Lower lobe of right lung (tissue), 2 donors: ENCODE measurements around the gene TENT5C. TPM values are rescaled to one million over a fixed set of nuclear protein-coding genes. Genes with fewer than 3 reads are reported as not detected.

Experiments used
- ATAC-seq, 2 donors: fragments of 200-7000 bp; cut with Tn5 transposase; one replicate each; pipeline ENCODE4 v1.9.1; 2020 to 2022; ENCODE audit warnings: mild to moderate bottlenecking in 2 of 2, moderate library complexity in 2 of 2
- DNase-seq: peaks from one replicate; pipeline ENCODE4 v3.0.0-alpha.2; 2020
- H3K27ac ChIP-seq: fragments of 200-600 bp; one replicate; pipeline ENCODE4 v1.8.0; 2022
- H3K27me3 ChIP-seq: fragments of 200-600 bp; one replicate; pipeline ENCODE4 v1.8.0; 2022; ENCODE audit warnings: low read depth
- H3K36me3 ChIP-seq: fragments of 200-600 bp; one replicate; pipeline ENCODE4 v1.8.0; 2022; ENCODE audit warnings: mild to moderate bottlenecking
- H3K4me1 ChIP-seq: fragments of 200-600 bp; one replicate; pipeline ENCODE4 v1.8.0; 2022
- H3K4me3 ChIP-seq: fragments of 200-600 bp; one replicate; pipeline ENCODE4 v1.8.0; 2022; ENCODE audit warnings: mild to moderate bottlenecking
- H3K9me3 ChIP-seq: fragments of 200-600 bp; one replicate; pipeline ENCODE4 v1.8.0; 2022
- intact Hi-C: fragments of 100-400 bp; cut with DNase I; formaldehyde crosslinking; loops from one replicate; pipeline ENCODE4 v1.11.0; 2022
- total RNA-seq: library from RNA; stranded (reverse); fragmentation: NEBNext Ultra II Directional; extraction: Animal tissue kit (Norgen Biotek cat#: 25700); gene quantifications from one replicate; pipeline ENCODE4 v1.2.1, GENCODE V29; 2021
- TF ChIP-seq, protein P1 (sequence below): fragments of 200-600 bp; IDR thresholded peaks from one replicate; pipeline ENCODE4 v1.8.0; 2022; ENCODE audit warnings: antibody characterized with exemption, mild to moderate bottlenecking
- donor health status: DM: no; HTN: yes; CAD: no; lungs with severe emphysema.

The TENT5C gene
- total RNA-seq, 1 donor from 2014 or later, result 23.2 TPM

- H3K9me3 ChIP-seq, result no peaks in the 10 kb centered on the region
- intact Hi-C loops, result no loop called here
Measured at GRCh38 chr1:117568999-117569398, 36.8 kb upstream of the TENT5C start.

DNA sequence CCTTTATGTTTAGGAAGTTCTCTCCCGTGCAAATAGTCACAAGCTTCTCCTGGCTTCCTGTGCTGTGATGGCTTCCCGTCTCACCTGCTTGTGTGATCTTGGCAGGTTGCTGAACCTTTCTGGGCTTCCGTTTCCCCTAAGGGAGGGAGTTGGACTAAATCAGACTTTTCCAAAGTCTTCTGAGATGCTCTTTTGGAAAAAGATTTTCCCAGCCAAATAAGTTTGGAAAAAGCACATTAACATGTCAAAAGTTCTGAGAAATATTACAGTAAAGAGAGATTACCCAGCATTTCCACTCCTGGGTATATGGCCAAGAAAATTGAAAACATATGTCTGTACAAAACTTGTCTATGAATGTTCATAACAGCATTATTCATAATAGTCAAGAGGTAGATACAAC, 36.0 kb upstream of the TENT5C start:
- Histone ChIP-seq H3K4me3 (no peak overlapping the region), H3K27ac (no peak overlapping the region), H3K4me1 (peaks cover 13% of the 10 kb centered on the region), H3K9me3 (no peaks in the 10 kb centered on the region), H3K27me3 (no peaks in the 10 kb centered on the region), H3K36me3 (no peaks in the 10 kb centered on the region)
- DNase-seq (no peak), ATAC-seq (no peak)
- TF ChIP-seq, protein P1, sequence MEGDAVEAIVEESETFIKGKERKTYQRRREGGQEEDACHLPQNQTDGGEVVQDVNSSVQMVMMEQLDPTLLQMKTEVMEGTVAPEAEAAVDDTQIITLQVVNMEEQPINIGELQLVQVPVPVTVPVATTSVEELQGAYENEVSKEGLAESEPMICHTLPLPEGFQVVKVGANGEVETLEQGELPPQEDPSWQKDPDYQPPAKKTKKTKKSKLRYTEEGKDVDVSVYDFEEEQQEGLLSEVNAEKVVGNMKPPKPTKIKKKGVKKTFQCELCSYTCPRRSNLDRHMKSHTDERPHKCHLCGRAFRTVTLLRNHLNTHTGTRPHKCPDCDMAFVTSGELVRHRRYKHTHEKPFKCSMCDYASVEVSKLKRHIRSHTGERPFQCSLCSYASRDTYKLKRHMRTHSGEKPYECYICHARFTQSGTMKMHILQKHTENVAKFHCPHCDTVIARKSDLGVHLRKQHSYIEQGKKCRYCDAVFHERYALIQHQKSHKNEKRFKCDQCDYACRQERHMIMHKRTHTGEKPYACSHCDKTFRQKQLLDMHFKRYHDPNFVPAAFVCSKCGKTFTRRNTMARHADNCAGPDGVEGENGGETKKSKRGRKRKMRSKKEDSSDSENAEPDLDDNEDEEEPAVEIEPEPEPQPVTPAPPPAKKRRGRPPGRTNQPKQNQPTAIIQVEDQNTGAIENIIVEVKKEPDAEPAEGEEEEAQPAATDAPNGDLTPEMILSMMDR, result no peak
- intact Hi-C loops, result no loop called here

More at GRCh38 chr1:117568999-117569398, 36.8 kb upstream of the TENT5C start:
- no peak for ATAC-seq
- Histone ChIP-seq H3K27me3 (no peaks in the 10 kb centered on the region), H3K27ac (no peak overlapping the region), H3K36me3 (no peaks in the 10 kb centered on the region), H3K4me3 (no peak overlapping the region), H3K4me1 (peaks cover 20% of the 10 kb centered on the region)
- DNase-seq, result no peak
- TF ChIP-seq, protein P1, result no peak

GRCh38 chr1:117570988-117571409, 34.8 kb upstream of the TENT5C start:
- intact Hi-C loops, result no loop called here
- H3K27ac ChIP-seq, result peak overlapping the region; percentile 54
- ATAC-seq, result peak; percentile 94
- H3K9me3 ChIP-seq, result no peaks in the 10 kb centered on the region
- H3K4me1 ChIP-seq, result peaks cover 9% of the 10 kb centered on the region
- TF ChIP-seq, protein P1, result no peak
- peak; percentile 70 for DNase-seq
- no peak overlapping the region for H3K4me3 ChIP-seq
- no peaks in the 10 kb centered on the region for H3K36me3 ChIP-seq
- H3K27me3 ChIP-seq, result no peaks in the 10 kb centered on the region

- H3K27ac ChIP-seq, result peak overlapping the region; percentile 54
- intact Hi-C loops, result no loop called here
- H3K4me3 ChIP-seq, result no peak overlapping the region
- H3K36me3 ChIP-seq, result no peaks in the 10 kb centered on the region
- TF ChIP-seq, protein P1, result no peak
- peaks cover 9% of the 10 kb centered on the region for H3K4me1 ChIP-seq
- no peaks in the 10 kb centered on the region for H3K9me3 ChIP-seq
- DNase-seq (no peak), ATAC-seq (peak in 1 of 2 donors; percentile 1)
- no peaks in the 10 kb centered on the region for H3K27me3 ChIP-seq
Measured at GRCh38 chr1:117571496-117571895, 34.4 kb upstream of the TENT5C start.

GRCh38 chr1:117572546-117572945, 33.3 kb upstream of the TENT5C start:
- H3K4me3 ChIP-seq, result no peak overlapping the region
- TF ChIP-seq, protein P1, result no peak
- no peaks in the 10 kb centered on the region for H3K36me3 ChIP-seq
- intact Hi-C loops, result no loop called here
- ATAC-seq, result peak in 1 of 2 donors; percentile 44
- H3K4me1 ChIP-seq, result peaks cover 9% of the 10 kb centered on the region
- H3K27ac ChIP-seq, result no peak overlapping the region
- peak; percentile 60 for DNase-seq
- no peaks in the 10 kb centered on the region for H3K27me3 ChIP-seq
- H3K9me3 ChIP-seq, result no peaks in the 10 kb centered on the region
